IPS DF 6.9 (cell line): Measurements from ENCODE around the gene KRCC1.

Experiments
- DNase-seq: peaks from one replicate; pipeline ENCODE4 v3.0.0-alpha.2; 2013; ENCODE audit warnings: low read depth, low spot score
- H3K27ac ChIP-seq: one replicate; pipeline ENCODE4 v1.5.1; 2013; ENCODE audit warnings: low read length, control low read depth
- H3K27me3 ChIP-seq: 2 replicates; pipeline ENCODE4 v1.6.1; 2013; ENCODE audit warnings: mild to moderate bottlenecking, low read length; ENCODE audit not compliant: control insufficient read depth, insufficient read depth
- H3K36me3 ChIP-seq: 2 replicates; pipeline ENCODE4 v1.6.1; 2013; ENCODE audit warnings: low read length; ENCODE audit not compliant: control insufficient read depth, insufficient read depth
- H3K4me1 ChIP-seq: 2 replicates; pipeline ENCODE4 v1.6.1; 2013; ENCODE audit warnings: low read length; ENCODE audit not compliant: control insufficient read depth, insufficient read depth
- H3K4me3 ChIP-seq: 2 replicates; pipeline ENCODE4 v1.5.1; 2013; ENCODE audit warnings: mild to moderate bottlenecking, low read length
- H3K9me3 ChIP-seq: 2 replicates; pipeline ENCODE4 v1.6.1; 2013; ENCODE audit warnings: low read length, inconsistent platforms; ENCODE audit not compliant: control insufficient read depth, insufficient read depth
- WGBS: extraction: QIAGEN DNeasy Blood & Tissue Kit; methylation state at CpG from one replicate; pipeline ENCODE4 v1.1.7; 2013; ENCODE audit warnings: mixed read lengths, missing lambda C conversion rate; ENCODE audit not compliant: insufficient read length, insufficient coverage; 5-methylcytosine and 5-hydroxymethylcytosine counted together

The KRCC1 gene

DNA sequence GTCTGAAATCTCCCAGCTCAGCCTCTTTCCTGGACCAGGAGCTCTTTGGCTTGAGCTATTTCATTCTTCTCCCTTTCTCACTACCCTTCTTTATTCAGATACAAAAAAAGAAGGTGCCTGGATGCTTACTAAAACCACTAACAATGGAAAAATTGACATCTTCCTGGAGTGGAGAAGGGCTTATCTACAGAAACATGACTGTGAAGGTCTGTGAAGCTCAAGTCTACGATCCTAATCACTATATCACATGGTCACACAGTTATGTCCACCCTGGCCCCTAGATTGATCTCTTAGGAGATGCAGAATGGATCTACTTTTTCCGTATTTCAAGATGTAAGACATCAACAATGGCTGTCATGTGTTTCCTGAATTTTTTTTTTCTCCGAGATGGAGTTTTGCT, 5.7 kb upstream of the KRCC1 start:
- H3K36me3 ChIP-seq, result no peaks in the 10 kb centered on the region
- no peaks in the 10 kb centered on the region for H3K27me3 ChIP-seq
- no peaks in the 10 kb centered on the region for H3K4me1 ChIP-seq
- no peak overlapping the region for H3K4me3 ChIP-seq
- WGBS, result no CpG with 5 or more reads among the region's 3 CpGs
- no peaks in the 10 kb centered on the region for H3K9me3 ChIP-seq
- no peak for DNase-seq
- no peak overlapping the region for H3K27ac ChIP-seq

- no CpG with 5 or more reads among the region's 2 CpGs for WGBS
- Histone ChIP-seq H3K9me3 (no peaks in the 10 kb centered on the region), H3K27me3 (no peaks in the 10 kb centered on the region), H3K27ac (no peak overlapping the region), H3K4me1 (no peaks in the 10 kb centered on the region), H3K36me3 (no peaks in the 10 kb centered on the region), H3K4me3 (no peak overlapping the region)
- DNase-seq, result no peak
Measured at GRCh38 chr2:88060907-88061275, 5.3 kb upstream of the KRCC1 start.

GRCh38 chr2:88059979-88060906, 4.7 kb upstream of the KRCC1 start:
- no peak overlapping the region for H3K27ac ChIP-seq
- DNase-seq, result no peak
- no peaks in the 10 kb centered on the region for H3K4me1 ChIP-seq
- no peaks in the 10 kb centered on the region for H3K9me3 ChIP-seq
- H3K36me3 ChIP-seq, result no peaks in the 10 kb centered on the region
- WGBS, result no CpG with 5 or more reads among the region's 5 CpGs
- no peaks in the 10 kb centered on the region for H3K27me3 ChIP-seq
- no peak overlapping the region for H3K4me3 ChIP-seq

GRCh38 chr2:88058191-88058590, 2.6 kb upstream of the KRCC1 start:
- Histone ChIP-seq H3K4me3 (no peak overlapping the region), H3K36me3 (no peaks in the 10 kb centered on the region), H3K27me3 (no peaks in the 10 kb centered on the region), H3K4me1 (no peaks in the 10 kb centered on the region), H3K9me3 (no peaks in the 10 kb centered on the region), H3K27ac (no peak overlapping the region)
- no peak for DNase-seq
- WGBS, result no CpG with 5 or more reads among the region's 5 CpGs

GRCh38 chr2:88057437-88057844, 1.9 kb upstream of the KRCC1 start:
- H3K4me3 ChIP-seq, result no peak overlapping the region
- WGBS, result 100% methylated on average over 1 of the region's 4 CpGs
- H3K27me3 ChIP-seq, result no peaks in the 10 kb centered on the region
- H3K9me3 ChIP-seq, result no peaks in the 10 kb centered on the region
- no peaks in the 10 kb centered on the region for H3K36me3 ChIP-seq
- DNase-seq, result no peak
- no peak overlapping the region for H3K27ac ChIP-seq
- no peaks in the 10 kb centered on the region for H3K4me1 ChIP-seq

DNA sequence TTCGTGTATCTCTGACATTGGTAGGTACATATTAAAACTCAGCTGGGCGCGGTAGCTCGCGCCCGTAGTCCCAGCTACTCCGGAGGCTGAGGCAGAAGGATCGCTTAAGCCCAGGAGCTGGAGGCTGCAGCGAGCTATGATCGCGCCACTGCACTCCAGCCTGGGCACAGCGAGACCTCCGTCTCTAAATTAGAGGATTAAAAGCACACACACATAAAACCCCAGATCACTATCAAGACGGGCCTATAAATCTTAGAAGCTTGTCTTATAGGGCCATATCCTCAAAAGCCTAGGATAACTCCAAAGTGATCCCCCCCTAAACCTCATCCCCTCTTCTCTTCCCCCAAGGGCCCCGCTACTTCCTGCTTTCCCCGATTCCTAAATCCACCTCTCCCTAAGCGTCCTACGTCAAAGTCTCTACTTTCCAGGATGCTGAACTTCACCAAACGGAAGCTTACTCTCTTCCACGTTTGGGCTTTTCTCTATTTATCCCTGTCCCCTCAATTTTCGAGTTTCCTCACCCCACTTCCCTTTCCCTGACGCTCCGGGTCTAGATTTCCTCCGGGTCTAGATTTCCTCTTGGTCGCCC, 707 bp downstream of the KRCC1 start:
- Histone ChIP-seq H3K36me3 (no peaks in the 10 kb centered on the region), H3K4me1 (no peaks in the 10 kb centered on the region), H3K27me3 (no peaks in the 10 kb centered on the region), H3K9me3 (no peaks in the 10 kb centered on the region), H3K4me3 (peak overlapping the region; percentile 72), H3K27ac (no peak overlapping the region)
- whole genome bisulfite sequencing, result no CpG with 5 or more reads among the region's 25 CpGs
- no peak for DNase-seq

DNA sequence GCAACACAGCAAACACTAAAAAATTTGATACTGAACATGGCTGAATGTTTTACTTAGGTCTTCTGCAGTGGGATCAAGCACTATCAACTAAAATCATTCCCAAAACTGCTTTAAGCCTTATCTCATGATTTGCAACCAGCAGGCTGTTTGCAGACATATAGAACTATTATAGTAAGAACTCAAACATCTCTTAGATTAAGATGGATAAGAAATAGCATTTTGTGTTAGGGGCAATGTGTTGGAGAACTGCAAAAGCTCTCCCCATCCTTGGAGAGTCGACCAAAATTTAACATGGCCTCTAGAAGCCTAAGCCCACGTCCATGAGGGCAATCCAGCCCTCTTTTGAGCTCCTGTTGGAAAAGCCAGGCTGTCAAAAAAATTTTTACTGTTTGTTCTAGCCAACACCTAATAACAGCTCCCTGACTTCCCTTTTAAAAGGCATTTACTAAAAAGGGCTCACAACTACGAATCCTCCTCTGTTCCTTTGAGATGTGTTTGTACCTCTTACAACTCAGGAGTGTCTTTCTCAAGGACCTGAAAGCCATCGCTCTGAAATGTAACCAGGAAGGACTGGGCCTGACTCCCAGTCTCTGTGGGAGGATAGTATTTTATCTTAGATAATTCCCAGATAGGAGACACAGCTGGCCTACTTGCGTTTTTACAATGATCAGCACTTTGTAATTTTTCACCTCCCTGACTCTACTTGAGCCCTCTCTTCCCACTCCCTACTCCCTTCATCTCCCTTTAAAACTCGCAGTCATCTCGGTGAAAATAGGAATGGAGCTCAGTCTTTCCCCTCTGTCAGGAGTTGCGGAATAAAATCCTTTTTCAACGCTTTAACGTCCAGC, 1.4 kb downstream of the KRCC1 start:
- DNase-seq, result no peak
- H3K27ac ChIP-seq, result no peak overlapping the region
- H3K9me3 ChIP-seq, result no peaks in the 10 kb centered on the region
- WGBS, result no CpG with 5 or more reads among the region's 10 CpGs
- H3K36me3 ChIP-seq, result no peaks in the 10 kb centered on the region
- H3K27me3 ChIP-seq, result no peaks in the 10 kb centered on the region
- H3K4me3 ChIP-seq, result peak overlapping the region; percentile 72; the same call in 1 of the 2 replicates
- H3K4me1 ChIP-seq, result no peaks in the 10 kb centered on the region

- H3K27me3 ChIP-seq, result no peaks in the 10 kb centered on the region
- no CpG with 5 or more reads among the region's 1 CpG for WGBS
- H3K27ac ChIP-seq, result no peak overlapping the region
- no peaks in the 10 kb centered on the region for H3K36me3 ChIP-seq
- no peak overlapping the region for H3K4me3 ChIP-seq
- no peaks in the 10 kb centered on the region for H3K4me1 ChIP-seq
- no peaks in the 10 kb centered on the region for H3K9me3 ChIP-seq
- no peak for DNase-seq
Measured at GRCh38 chr2:88053296-88053695, 2.3 kb downstream of the KRCC1 start.

GRCh38 chr2:88051792-88052191, 3.8 kb downstream of the KRCC1 start:
- no peaks in the 10 kb centered on the region for H3K27me3 ChIP-seq
- no peaks in the 10 kb centered on the region for H3K4me1 ChIP-seq
- no CpG with 5 or more reads among the region's 2 CpGs for WGBS
- no peaks in the 10 kb centered on the region for H3K9me3 ChIP-seq
- H3K36me3 ChIP-seq, result no peaks in the 10 kb centered on the region
- H3K4me3 ChIP-seq, result no peak overlapping the region
- DNase-seq, result no peak
- no peak overlapping the region for H3K27ac ChIP-seq

DNA sequence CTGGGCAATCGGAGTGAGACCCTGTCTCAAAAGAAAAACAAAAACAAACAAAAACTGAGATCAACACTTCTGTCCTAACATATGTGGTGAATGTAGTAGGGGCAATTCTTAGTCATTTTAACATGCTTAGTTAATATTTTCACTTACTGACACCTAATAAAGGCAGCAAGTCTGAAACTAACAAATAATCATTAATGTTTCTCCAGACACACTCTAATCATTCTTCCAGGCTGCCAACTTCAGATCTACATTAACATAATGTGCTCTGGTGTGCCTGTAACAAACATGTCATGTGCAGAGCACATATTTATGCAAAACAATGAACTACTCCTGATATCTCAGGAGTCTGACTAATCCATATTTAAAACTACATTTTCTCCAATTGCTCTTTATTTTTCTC, 6.0 kb downstream of the KRCC1 start:
- no peak overlapping the region for H3K4me3 ChIP-seq
- no peaks in the 10 kb centered on the region for H3K4me1 ChIP-seq
- no CpG with 5 or more reads among the region's 1 CpG for WGBS
- DNase-seq, result no peak
- no peaks in the 10 kb centered on the region for H3K9me3 ChIP-seq
- no peak overlapping the region for H3K27ac ChIP-seq
- H3K36me3 ChIP-seq, result no peaks in the 10 kb centered on the region
- H3K27me3 ChIP-seq, result no peaks in the 10 kb centered on the region
